Astrocyte of the spinal cord (primary cell): ENCODE data around the gene FAXDC2.

Experiments
- DNase-seq: peaks from one replicate; pipeline ENCODE4 v3.0.0; 2011; ENCODE audit warnings: low read depth, low spot score
- H3K4me3 ChIP-seq: 2 replicates; pipeline ENCODE4 v1.5.1; 2011; ENCODE audit warnings: low read depth, mild to moderate bottlenecking, low read length, moderate library complexity
- CTCF ChIP-seq: IDR thresholded peaks from 2 replicates; pipeline ENCODE4 v1.5.1; 2012; ENCODE audit warnings: low read depth, mild to moderate bottlenecking, low read length, inconsistent platforms
- in situ Hi-C: cut with HindIII; loops from 2 replicates; pipeline ENCODE4 v1.10.0; 2017; ENCODE audit warnings: low sequenced_read_pairs

Gene FAXDC2

GRCh38 chr5:154850255-154851062 is at the start of gene FAXDC2:
FAXDC2 (minus strand) TSS chr5:154850603; CDS start chr5:154838178, 12,425 bp downstream.
- peak within 1 kb of the TSS; percentile 67 for H3K4me3 ChIP-seq
- no peak for TF ChIP-seq CTCF
- in situ Hi-C loops: no loop called here
- DNase-seq: peak; percentile 87

- H3K4me3 ChIP-seq: no peak overlapping the region
- no peak for DNase-seq
- no peak for TF ChIP-seq CTCF
- in situ Hi-C loops: no loop called here
Observed at GRCh38 chr5:154900066-154900465, 49.7 kb upstream of the FAXDC2 start.

- in situ Hi-C loops: no loop called here
- no peak for TF ChIP-seq CTCF
- DNase-seq: peak; percentile 29
- no peak overlapping the region for H3K4me3 ChIP-seq
Observed at GRCh38 chr5:154899151-154899816, 48.9 kb upstream of the FAXDC2 start.

GRCh38 chr5:154898210-154898609 is 47.8 kb upstream of the FAXDC2 start:
- no peak for DNase-seq
- no peak overlapping the region for H3K4me3 ChIP-seq
- in situ Hi-C loops: no loop called here
- no peak for TF ChIP-seq CTCF

- in situ Hi-C loops: no loop called here
- TF ChIP-seq CTCF: no peak
- no peak for DNase-seq
Observed at GRCh38 chr5:154896562-154897165, 46.3 kb upstream of the FAXDC2 start.

GRCh38 chr5:154895606-154896561 is 45.5 kb upstream of the FAXDC2 start:
- TF ChIP-seq CTCF: no peak
- in situ Hi-C loops: no loop called here
- no peak overlapping the region for H3K4me3 ChIP-seq
- DNase-seq: no peak

More at GRCh38 chr5:154896562-154897165, 46.3 kb upstream of the FAXDC2 start:
- H3K4me3 ChIP-seq: no peak overlapping the region
